OCI-LY1 (cell line): ENCODE data around the gene TRMT44.

ENCODE experiments used
- H2AFZ ChIP-seq: fragments of 200-600 bp; sonication (generic), shearing (Covaris generic); 2 replicates; pipeline ENCODE4 v1.6.0; 2014; ENCODE audit warnings: antibody characterized with exemption, mild to moderate bottlenecking, low read length
- H3F3A ChIP-seq: fragments of 200-600 bp; sonication (generic), shearing (Covaris generic); 2 replicates; pipeline ENCODE4 v1.6.0; 2014; ENCODE audit warnings: mild to moderate bottlenecking, antibody characterized with exemption, low read length, moderate library complexity; ENCODE audit not compliant: insufficient read depth
- H3K27ac ChIP-seq: fragments of 200-600 bp; sonication (generic); 2 replicates; pipeline ENCODE4 v1.5.1; 2014; ENCODE audit warnings: low read length, mixed run types, mild to moderate bottlenecking, low read depth; ENCODE audit not compliant: poor library complexity, severe bottlenecking
- H3K27me3 ChIP-seq: fragments of 200-600 bp; sonication (generic); 2 replicates; pipeline ENCODE4 v1.6.0; 2014; ENCODE audit warnings: antibody characterized with exemption, mild to moderate bottlenecking, low read length, moderate library complexity; ENCODE audit not compliant: insufficient read depth
- H3K36me3 ChIP-seq: fragments of 200-600 bp; sonication (generic); 2 replicates; pipeline ENCODE4 v1.6.1; 2014; ENCODE audit warnings: mild to moderate bottlenecking, antibody characterized with exemption, low read length, moderate library complexity, mixed read lengths; ENCODE audit not compliant: insufficient read depth
- H3K4me1 ChIP-seq: fragments of 200-600 bp; sonication (generic); 2 replicates; pipeline ENCODE4 v1.5.1; 2014; ENCODE audit warnings: mild to moderate bottlenecking, low read length, moderate library complexity; ENCODE audit not compliant: insufficient read depth, severe bottlenecking
- H3K4me2 ChIP-seq: fragments of 200-600 bp; sonication (generic), shearing (Covaris generic); 2 replicates; pipeline ENCODE4 v1.6.1; 2014; ENCODE audit warnings: low read length
- H3K4me3 ChIP-seq: fragments of 200-600 bp; sonication (generic); 2 replicates; pipeline ENCODE4 v1.5.1; 2014; ENCODE audit warnings: low read length, low read depth, mild to moderate bottlenecking, mixed read lengths; ENCODE audit not compliant: poor library complexity, severe bottlenecking
- H3K79me2 ChIP-seq: fragments of 200-600 bp; shearing (Covaris generic); 2 replicates; pipeline ENCODE4 v1.6.1; 2016; ENCODE audit warnings: mixed run types, low read length, mixed read lengths; ENCODE audit not compliant: insufficient read depth
- H3K9ac ChIP-seq: fragments of 200-600 bp; sonication (generic), shearing (Covaris generic); 2 replicates; pipeline ENCODE4 v1.6.1; 2014; ENCODE audit warnings: mild to moderate bottlenecking, low read length, mixed read lengths
- H3K9me2 ChIP-seq: fragments of 200-600 bp; sonication (generic), shearing (Covaris generic); 2 replicates; pipeline ENCODE4 v1.6.1; 2014; ENCODE audit warnings: low read depth, mild to moderate bottlenecking, low read length, mixed read lengths
- H3K9me3 ChIP-seq: fragments of 200-600 bp; shearing (Covaris generic); 2 replicates; pipeline ENCODE4 v1.6.1; 2014; ENCODE audit warnings: low read length, mixed read lengths
- H4K20me1 ChIP-seq: fragments of 200-600 bp; sonication (generic), shearing (Covaris generic); 2 replicates; pipeline ENCODE4 v1.6.0; 2016; ENCODE audit warnings: mild to moderate bottlenecking, low read length; ENCODE audit not compliant: insufficient read depth
- EZH2 ChIP-seq: fragments of 200-600 bp; sonication (generic), shearing (Covaris generic); IDR thresholded peaks from 2 replicates; pipeline ENCODE4 v1.8.0; 2017; ENCODE audit warnings: borderline replicate concordance, mixed run types, mild to moderate bottlenecking, antibody characterized with exemption, low read length, moderate library complexity, mixed read lengths
- TF ChIP-seq, protein P1 (sequence below): fragments of 200-600 bp; sonication (generic), shearing (Covaris generic); IDR thresholded peaks from 2 replicates; pipeline ENCODE4 v1.5.1; 2017; ENCODE audit warnings: mild to moderate bottlenecking, antibody characterized with exemption, low read length, moderate library complexity, mixed read lengths

TRMT44 gene

GRCh38 chr4:8508266-8508665 is 67.7 kb downstream of the TRMT44 start:
- H4K20me1 ChIP-seq, result no peaks in the 10 kb centered on the region
- no peaks in the 10 kb centered on the region for H3K4me1 ChIP-seq
- H3K9me2 ChIP-seq, result no peaks in the 10 kb centered on the region
- H3F3A ChIP-seq, result no peaks in the 10 kb centered on the region
- H3K9ac ChIP-seq, result no peak overlapping the region
- no peak overlapping the region for H2AFZ ChIP-seq
- no peaks in the 10 kb centered on the region for H3K27me3 ChIP-seq
- TF ChIP-seq, protein P1, sequence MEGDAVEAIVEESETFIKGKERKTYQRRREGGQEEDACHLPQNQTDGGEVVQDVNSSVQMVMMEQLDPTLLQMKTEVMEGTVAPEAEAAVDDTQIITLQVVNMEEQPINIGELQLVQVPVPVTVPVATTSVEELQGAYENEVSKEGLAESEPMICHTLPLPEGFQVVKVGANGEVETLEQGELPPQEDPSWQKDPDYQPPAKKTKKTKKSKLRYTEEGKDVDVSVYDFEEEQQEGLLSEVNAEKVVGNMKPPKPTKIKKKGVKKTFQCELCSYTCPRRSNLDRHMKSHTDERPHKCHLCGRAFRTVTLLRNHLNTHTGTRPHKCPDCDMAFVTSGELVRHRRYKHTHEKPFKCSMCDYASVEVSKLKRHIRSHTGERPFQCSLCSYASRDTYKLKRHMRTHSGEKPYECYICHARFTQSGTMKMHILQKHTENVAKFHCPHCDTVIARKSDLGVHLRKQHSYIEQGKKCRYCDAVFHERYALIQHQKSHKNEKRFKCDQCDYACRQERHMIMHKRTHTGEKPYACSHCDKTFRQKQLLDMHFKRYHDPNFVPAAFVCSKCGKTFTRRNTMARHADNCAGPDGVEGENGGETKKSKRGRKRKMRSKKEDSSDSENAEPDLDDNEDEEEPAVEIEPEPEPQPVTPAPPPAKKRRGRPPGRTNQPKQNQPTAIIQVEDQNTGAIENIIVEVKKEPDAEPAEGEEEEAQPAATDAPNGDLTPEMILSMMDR, result no peak
- TF ChIP-seq EZH2, result no peak
- H3K27ac ChIP-seq, result no peak overlapping the region
- H3K4me2 ChIP-seq, result no peak overlapping the region
- no peaks in the 10 kb centered on the region for H3K36me3 ChIP-seq
- no peak overlapping the region for H3K4me3 ChIP-seq
- no peaks in the 10 kb centered on the region for H3K79me2 ChIP-seq
- no peaks in the 10 kb centered on the region for H3K9me3 ChIP-seq

DNA sequence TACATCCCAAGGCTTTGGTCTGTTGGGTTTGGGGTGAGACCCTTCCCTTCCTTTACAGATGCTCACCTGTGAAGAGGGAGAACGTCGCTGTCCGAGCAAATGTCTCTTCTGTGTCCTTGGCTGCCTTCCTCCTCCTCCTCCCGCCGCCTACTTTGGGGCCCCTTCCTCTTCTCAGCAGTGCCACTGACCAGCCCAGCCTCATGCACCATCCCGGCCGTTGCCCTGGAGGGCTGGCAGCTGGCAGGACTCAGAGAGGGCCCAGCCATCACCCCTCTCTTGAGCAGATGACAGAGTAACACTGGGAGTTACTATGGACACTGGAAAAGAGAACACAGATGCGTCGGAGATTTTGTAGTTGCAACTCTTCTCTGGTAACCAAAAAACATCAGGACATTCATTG is 68.2 kb downstream of the TRMT44 start:
- no peaks in the 10 kb centered on the region for H3K27me3 ChIP-seq
- H3K9me2 ChIP-seq, result no peaks in the 10 kb centered on the region
- H3F3A ChIP-seq, result no peaks in the 10 kb centered on the region
- no peak overlapping the region for H3K27ac ChIP-seq
- H3K9ac ChIP-seq, result no peak overlapping the region
- TF ChIP-seq EZH2, result no peak
- TF ChIP-seq, protein P1, result no peak
- H3K36me3 ChIP-seq, result no peaks in the 10 kb centered on the region
- no peak overlapping the region for H3K4me2 ChIP-seq
- no peak overlapping the region for H2AFZ ChIP-seq
- no peaks in the 10 kb centered on the region for H3K9me3 ChIP-seq
- H3K4me3 ChIP-seq, result no peak overlapping the region
- H3K4me1 ChIP-seq, result no peaks in the 10 kb centered on the region
- H4K20me1 ChIP-seq, result no peaks in the 10 kb centered on the region
- H3K79me2 ChIP-seq, result no peaks in the 10 kb centered on the region

DNA sequence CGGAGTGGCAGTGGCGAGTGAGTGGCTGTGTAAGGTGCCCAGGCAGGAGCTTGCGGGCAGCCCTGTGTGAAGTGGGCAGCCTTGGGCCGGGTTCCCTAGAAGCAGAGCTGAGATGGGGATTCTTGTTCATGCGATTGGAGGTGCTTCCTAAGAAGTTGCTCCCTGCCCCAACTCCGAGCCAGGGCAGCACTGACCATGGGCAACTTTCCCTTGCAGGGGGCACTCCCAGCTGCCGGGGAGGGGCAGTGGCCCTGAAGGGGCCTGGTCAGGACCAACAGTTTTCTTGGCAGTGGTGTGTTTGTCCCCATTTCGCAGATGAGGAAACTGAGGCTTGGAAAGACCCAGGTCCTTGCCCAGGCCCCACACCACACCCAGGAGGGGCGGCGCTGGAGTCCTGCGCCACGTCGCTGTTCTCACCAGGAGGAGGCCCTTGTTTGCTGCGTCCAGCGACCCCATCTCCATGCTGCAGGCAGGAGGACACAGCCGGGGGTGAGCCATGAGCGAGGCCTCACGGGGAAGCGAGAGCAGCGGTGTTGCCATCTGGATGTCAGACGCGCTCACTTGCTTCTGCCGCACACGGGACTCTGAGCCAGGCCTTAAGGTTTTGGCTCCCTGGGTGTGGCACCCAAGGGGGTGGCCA is 68.9 kb downstream of the TRMT44 start:
- no peaks in the 10 kb centered on the region for H3K27me3 ChIP-seq
- H3K4me3 ChIP-seq, result no peak overlapping the region
- H3K4me1 ChIP-seq, result no peaks in the 10 kb centered on the region
- H3F3A ChIP-seq, result no peaks in the 10 kb centered on the region
- no peak overlapping the region for H3K27ac ChIP-seq
- no peaks in the 10 kb centered on the region for H3K79me2 ChIP-seq
- H3K9me2 ChIP-seq, result no peaks in the 10 kb centered on the region
- no peaks in the 10 kb centered on the region for H4K20me1 ChIP-seq
- H3K9me3 ChIP-seq, result no peaks in the 10 kb centered on the region
- H3K4me2 ChIP-seq, result no peak overlapping the region
- H2AFZ ChIP-seq, result no peak overlapping the region
- no peaks in the 10 kb centered on the region for H3K36me3 ChIP-seq
- H3K9ac ChIP-seq, result no peak overlapping the region
- TF ChIP-seq, protein P1, result no peak
- TF ChIP-seq EZH2, result no peak
